NCI-H1417 (cell line): ENCODE measurements around the gene AEBP1.

Source experiments
- DNase-seq, 3 experiments: peaks; one replicate each; lab custom pipeline; 2025; lab: John Stamatoyannopoulos, UW

The AEBP1 gene

DNA sequence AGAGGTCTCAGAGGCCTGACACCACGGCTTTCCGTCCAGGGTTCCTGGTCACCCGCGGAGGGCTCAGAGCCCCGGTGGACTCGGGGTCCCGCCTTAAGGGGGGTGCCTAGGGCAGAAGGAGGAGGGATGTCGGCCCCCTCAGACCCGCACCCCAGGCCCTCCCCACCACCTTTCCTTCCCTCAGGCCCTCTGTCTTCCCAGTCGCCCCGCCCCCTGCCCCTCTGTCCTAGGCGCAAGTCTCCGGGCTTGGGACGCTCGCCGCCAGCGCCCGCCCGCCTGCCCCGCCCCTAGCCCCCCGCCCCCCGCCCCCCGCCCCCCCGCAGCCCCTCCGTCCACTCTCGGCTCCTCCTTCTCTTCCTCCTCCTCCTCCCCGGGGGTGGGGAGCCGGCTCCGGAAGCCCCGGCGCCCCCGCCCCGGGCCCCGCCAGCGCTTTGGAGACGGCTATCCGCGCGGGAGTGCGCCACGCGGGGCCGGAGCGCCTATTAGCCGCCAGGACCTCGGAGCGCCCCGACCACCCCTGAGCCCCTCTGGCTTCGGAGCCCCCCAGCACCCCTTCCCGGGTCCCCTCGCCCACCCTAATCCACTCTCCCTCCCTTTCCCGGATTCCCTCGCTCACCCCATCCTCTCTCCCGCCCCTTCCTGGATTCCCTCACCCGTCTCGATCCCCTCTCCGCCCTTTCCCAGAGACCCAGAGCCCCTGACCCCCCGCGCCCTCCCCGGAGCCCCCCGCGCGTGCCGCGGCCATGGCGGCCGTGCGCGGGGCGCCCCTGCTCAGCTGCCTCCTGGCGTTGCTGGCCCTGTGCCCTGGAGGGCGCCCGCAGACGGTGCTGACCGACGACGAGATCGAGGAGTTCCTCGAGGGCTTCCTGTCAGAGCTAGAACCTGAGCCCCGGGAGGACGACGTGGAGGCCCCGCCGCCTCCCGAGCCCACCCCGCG is at the start of gene AEBP1:
Gene AEBP1 (plus strand): TSS at position 423 of the 937 bp plus-strand sequence. CDS start 321 bp downstream, at position 744.
- DNase-seq, result peak in 2 of 3 experiments; percentile 40 to 56

- no peak for DNase-seq
These were observed 47.5 kb upstream of the AEBP1 start for GRCh38 chr7:44056681-44057080.

- no peak for DNase-seq
These were observed 46.8 kb upstream of the AEBP1 start for GRCh38 chr7:44057181-44057848.

DNA sequence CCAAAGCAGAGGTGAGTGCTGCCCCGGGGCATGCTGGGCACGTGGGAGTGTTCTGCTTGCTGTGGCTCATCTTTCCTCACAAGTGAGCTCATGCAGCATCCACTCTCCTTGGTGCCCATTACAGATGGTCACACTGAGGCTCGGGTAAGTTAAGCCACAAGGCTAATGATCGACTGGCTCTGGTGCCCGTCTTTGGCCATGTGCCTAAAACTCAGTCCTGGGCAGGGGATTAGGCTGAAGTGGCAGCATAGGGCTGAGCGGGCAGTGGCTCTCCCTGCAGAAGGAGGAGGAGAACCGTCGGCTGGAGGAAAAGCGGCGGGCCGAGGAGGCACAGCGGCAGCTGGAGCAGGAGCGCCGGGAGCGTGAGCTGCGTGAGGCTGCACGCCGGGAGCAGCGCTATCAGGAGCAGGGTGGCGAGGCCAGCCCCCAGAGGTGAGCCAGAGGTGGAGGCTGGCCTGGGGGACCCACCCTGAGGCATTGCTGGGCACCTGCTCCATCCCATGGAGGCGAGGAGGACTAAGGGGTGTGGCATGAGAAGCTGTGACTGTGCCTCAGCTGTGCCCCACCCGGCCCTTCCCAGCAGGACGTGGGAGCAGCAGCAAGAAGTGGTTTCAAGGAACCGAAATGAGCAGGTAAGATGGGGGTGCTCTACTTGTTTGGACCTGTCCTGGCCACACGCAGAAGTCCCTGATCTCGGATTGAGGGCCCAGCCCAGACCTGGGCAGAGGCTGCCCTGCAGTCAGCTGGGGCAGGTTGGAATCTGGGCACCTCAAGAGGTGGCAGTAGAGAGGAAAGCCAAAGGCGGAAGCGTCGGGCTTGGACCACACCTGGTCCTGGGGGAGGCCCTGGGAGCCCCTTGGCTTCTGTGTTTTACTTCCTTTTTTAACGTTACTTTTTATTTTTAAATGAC is 46.0 kb upstream of the AEBP1 start:
- DNase-seq, result no peak

- DNase-seq, result no peak
These were observed 45.4 kb upstream of the AEBP1 start for GRCh38 chr7:44058759-44059218.

DNA sequence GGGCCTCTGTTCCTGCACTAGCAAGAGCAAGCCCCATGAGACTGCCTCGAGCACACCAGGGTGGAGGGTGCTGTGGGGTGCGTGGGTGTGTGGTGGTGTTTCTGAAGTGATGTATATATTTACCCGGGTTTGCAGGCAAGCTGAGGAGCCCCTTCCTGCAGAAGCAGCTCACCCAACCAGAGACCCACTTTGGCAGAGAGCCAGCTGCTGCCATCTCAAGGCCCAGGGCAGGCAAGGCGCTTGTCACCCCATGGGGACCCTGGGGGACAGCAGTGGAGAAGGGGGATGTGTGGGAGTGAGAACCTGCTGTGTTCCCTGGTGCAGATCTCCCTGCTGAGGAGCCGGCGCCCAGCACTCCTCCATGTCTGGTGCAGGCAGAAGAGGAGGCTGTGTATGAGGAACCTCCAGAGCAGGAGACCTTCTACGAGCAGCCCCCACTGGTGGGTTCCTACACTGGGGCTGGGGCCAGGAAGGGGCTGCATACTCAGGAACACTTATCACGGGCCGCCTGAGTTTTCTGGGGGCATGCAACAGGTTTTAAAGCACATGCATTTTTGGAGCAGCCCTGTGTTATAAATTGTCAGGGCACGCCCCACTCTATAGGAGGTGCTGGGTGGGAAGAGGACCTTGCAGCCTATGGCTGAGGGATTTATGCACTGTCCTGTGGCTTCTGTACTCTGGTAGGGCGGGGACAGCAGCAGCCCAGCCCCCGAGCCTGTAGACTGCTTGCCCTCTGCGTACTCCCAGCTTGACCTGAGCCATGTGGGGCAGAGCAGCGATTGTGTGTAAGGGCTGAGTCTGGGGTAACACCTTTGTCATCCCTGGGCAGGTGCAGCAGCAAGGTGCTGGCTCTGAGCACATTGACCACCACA is 44.7 kb upstream of the AEBP1 start:
- no peak for DNase-seq

DNA sequence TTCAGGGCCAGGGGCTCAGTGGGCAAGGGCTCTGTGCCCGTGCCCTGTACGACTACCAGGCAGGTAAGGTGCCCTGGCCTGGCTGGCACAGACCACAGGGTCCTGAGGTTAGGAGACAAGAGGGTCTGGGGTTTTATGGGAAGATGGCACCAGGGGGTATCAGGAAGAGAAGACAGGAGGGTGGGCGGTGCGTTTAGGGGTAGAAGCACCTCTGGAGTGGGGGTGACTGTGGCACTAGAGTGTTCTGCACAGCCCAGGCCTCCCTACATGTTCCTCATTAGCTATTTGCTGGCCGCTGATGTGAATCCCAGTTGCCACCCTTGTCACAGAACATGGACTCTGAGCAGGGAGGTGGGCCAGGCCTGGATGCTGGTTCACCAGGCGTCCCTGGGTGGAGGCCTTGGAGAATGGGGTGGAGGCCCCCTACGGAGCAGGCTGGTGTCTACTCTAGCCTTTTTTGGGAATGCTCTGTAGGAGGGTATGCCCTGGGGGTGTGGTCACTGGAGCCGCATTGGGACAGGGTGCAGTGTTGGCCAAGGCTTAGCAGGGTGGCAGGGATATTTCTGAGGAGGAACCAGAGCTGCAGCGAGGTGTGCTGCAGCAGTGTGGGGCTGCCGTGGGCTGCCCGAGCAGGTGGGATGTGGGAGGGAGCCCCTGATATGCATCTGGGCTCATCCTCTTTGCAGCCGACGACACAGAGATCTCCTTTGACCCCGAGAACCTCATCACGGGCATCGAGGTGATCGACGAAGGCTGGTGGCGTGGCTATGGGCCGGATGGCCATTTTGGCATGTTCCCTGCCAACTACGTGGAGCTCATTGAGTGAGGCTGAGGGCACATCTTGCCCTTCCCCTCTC is 43.8 kb upstream of the AEBP1 start:
- no peak for DNase-seq

GRCh38 chr7:44060948-44061644 is 43.0 kb upstream of the AEBP1 start:
- DNase-seq, result no peak

GRCh38 chr7:44061645-44062179 is 42.4 kb upstream of the AEBP1 start:
- DNase-seq, result no peak

DNA sequence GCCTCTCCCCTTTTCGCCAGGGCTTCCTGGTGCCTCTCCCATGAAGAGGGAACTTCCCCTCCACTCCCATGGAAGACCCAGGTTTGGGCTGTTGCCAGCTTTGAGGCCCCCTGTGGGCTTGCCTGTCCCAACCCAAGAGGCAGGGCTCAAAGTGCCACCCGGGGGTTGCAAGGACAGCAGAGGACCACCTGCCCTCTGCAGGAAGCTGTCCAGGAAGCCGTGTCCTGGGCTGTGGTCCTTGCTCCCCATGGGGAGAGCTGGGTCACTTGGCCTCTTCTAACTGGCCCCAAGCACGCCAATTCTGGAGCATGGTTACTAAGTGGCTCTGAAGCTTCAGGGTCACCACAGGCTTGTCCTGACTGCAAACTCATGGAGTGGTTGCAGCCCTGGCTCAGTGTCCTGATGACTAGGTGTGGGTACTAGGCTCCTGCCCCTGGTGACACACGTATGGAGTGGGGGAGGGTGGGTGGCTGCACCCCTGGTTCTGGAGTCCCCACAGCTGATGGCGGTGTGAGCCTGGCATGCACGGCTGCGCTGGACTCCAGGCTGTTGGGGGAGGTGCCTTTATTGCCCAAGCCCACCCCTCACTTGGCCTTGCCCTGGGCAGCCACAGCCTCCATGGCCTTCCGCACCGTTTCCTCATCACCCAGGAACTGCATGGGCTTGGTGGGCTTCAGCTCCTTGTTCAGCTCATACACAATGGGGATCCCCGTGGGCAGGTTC is 41.8 kb upstream of the AEBP1 start:
- no peak for DNase-seq

DNA sequence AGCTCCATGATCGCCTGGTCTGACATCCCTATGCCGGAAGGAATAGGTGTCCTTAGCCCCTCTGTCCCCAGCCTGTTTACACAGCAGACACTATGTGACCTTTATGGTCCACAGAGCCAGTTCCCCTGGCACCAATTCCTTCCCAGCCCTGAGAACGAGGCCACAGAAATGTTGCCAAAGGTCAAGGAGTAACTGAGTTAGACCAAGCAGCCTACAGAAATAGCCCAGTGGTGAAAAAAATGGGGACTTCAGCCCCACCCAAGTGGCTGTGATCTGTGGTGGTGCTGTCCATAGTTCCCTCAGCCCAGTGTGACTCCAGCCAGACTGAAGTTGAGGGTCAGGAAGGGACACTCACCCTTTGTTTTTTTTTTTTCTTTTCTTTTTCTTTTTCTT is 41.2 kb upstream of the AEBP1 start:
- no peak for DNase-seq

- no peak for DNase-seq
These were observed 40.6 kb upstream of the AEBP1 start for GRCh38 chr7:44063547-44063893.

DNA sequence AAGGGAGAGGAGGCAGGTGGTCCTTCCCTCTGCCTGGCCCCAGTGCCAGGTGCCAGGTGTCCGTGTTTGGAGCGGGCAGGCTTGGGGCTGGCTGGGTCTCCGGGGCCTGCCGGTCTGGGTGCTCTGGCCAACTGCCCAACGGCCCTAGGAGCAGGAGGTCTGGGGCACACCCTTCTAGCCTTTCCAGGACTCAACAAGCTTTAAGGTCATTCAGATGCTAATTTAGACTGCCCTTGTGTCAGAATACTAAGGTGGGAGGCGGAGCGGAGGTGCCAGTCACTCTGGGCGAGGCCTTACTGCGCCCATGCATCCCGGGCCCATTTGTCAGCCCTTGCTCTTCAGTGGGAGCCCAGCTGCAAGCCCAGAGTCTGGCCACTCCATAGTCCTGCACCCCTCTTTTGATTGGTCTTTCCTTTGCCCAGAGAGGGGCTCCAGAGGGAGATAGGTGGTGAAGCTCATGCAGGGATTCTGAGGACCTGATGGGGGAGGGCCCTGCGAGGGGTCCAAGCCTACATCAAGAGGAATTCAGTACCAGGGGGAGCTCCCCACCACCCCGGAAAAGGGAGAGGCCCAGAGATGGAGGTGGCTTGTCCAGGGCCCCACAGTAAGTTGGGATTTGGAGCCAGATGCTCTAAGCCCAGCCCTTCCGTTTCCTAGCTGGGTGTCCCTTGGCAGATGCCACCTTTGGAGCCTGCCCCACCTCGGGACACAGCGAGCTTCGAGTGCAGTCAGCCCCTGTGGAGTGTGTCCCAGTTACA is 40.1 kb upstream of the AEBP1 start:
- no peak for DNase-seq

DNA sequence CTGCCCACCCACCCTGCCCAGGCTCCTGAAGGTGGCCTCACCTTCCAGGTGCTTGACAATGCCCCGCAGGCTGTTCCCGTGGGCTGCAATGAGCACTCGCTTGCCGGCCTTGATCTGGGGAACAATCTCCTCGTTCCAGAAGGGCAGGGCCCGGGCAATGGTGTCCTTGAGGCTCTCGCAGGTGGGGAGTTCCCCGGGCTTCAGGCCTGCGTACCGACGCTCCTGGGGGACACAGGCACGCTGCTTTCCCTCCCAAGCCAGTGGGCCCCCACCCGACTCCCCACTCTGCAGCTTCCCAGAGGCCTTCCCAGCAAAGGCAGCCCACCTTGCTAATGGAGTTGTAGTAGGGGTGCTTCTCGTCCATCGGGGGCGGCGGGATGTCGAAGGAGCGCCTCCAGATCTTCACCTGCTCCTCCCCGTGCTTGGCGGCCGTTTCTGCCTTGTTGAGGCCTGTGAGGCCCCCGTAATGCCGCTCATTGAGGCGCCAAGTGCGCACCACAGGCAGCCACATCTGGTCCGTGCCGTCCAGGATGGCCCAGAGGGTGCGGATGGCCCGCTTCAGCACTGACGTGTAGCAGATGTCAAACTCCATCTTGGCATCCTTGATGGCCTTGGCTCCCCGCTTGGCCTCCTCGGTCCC is 39.2 kb upstream of the AEBP1 start:
- peak in 2 of 3 experiments; percentile 55 to 74 for DNase-seq

DNA sequence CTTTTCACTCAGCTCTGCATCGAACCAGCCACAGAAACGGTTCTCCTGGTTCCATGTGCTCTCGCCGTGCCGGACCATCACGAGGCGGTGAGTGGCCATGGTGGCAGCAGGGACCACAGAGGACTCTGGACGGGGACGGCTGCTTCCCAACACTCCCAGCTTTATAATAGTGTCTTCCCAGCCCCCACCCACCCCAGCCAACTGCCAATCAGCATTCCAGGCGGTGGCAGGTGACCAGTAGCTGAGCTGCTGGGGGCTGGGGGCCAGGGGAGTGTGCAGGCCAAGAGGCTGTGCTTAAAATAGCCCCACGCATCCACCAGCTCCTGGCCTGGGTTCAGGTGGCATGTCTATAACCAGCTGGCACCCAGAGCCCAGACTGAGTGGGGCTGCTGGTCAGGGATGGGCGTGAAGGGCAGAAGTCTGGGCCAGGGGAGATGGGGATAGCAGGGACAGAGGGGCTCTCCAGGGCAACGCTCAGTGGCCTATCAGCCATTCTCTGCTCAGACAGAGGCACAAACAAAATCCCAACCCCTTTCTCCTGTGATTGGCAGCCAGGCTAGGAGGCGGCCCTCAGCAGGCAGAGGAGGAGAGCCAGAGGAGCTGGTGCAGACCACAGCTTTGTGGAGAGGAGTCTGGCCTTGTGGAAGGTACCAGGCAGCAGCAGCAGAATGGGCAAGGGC is 38.6 kb upstream of the AEBP1 start, which contains the start of gene PGAM2:
Gene PGAM2 (minus strand): TSS at position 137 of the 680 bp plus-strand sequence. CDS start 38 bp downstream, at position 99.
- DNase-seq, result peak; percentile 36 to 86 (median 77)

DNA sequence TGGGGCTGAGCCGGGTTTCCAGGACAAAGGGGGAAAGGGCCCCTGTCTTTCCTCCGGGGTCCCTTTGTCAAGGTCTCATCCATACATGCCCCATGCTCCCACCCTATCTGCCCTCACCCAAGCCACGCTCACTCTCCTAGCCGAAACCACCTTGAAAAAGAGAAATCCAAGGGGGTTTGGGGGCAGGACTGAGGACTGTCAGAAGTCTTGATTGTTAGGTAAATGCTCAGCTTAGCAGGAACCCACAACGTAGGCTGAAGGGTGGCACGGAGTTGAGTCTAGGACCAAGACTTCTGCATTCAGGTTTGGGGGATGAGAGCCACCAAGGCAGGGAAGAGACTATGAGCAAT is 38.1 kb upstream of the AEBP1 start:
- DNase-seq, result peak in 1 of 3 experiments; percentile 53
